ENCODE data around the gene NECAB2.

GRCh38 chr16:83936581-83937165 is 31.4 kb upstream of the NECAB2 start:
- TF ChIP-seq CTCF (IDR thresholded peaks at IDR 0.05 in 4 of 5, conservative IDR thresholded peaks at IDR 0.05 in 1 of 5) (no peak), POLR2A (IDR thresholded peaks at IDR 0.05) (no peak)
